DOHH2 (cell line): ENCODE measurements around the gene PIGX.

Experiments
- EZH2phosphoT487 ChIP-seq: fragments of 200-600 bp; sonication (generic); IDR thresholded peaks from 2 replicates; pipeline ENCODE4 v1.6.1; 2017; ENCODE audit warnings: borderline replicate concordance, mild to moderate bottlenecking, antibody characterized with exemption, low read length, moderate library complexity, mixed read lengths
- TF ChIP-seq, protein P1 (sequence below): fragments of 200-600 bp; sonication (generic); IDR thresholded peaks from one replicate; pipeline ENCODE4 v1.5.1; 2014; ENCODE audit warnings: antibody characterized with exemption, mild to moderate bottlenecking, low read depth, low read length; ENCODE audit not compliant: poor library complexity, severe bottlenecking

- TF ChIP-seq, protein P1, sequence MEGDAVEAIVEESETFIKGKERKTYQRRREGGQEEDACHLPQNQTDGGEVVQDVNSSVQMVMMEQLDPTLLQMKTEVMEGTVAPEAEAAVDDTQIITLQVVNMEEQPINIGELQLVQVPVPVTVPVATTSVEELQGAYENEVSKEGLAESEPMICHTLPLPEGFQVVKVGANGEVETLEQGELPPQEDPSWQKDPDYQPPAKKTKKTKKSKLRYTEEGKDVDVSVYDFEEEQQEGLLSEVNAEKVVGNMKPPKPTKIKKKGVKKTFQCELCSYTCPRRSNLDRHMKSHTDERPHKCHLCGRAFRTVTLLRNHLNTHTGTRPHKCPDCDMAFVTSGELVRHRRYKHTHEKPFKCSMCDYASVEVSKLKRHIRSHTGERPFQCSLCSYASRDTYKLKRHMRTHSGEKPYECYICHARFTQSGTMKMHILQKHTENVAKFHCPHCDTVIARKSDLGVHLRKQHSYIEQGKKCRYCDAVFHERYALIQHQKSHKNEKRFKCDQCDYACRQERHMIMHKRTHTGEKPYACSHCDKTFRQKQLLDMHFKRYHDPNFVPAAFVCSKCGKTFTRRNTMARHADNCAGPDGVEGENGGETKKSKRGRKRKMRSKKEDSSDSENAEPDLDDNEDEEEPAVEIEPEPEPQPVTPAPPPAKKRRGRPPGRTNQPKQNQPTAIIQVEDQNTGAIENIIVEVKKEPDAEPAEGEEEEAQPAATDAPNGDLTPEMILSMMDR, result no peak
- no peak for TF ChIP-seq EZH2phosphoT487
Observed at GRCh38 chr3:196765454-196765853, 53.3 kb downstream of the PIGX start.
